ENCODE measurements around the gene PNPLA7. TPM values are rescaled to one million over a fixed set of nuclear protein-coding genes. Genes with fewer than 3 reads are reported as not detected.
"Not testable (repeated sequence)": the region's sequence is repeated elsewhere in the genome, so short reads cannot be mapped to it uniquely, and the experiment has no call there.

The PNPLA7 gene
- total RNA-seq, 1 donor from 2014 or later, result 13.7 TPM

- intact Hi-C loops (cut with DNase I), result no loop called here
- peak; percentile 64 for DNase-seq
These were observed 98.0 kb downstream of the PNPLA7 start for GRCh38 chr9:137452006-137452760.

GRCh38 chr9:137451264-137452005 lies 98.8 kb downstream of the PNPLA7 start:
- intact Hi-C loops (cut with DNase I); H3K27ac ChIP-seq; H3K9me3 ChIP-seq; H3K4me3 ChIP-seq; ATAC-seq; H3K36me3 ChIP-seq; H3K27me3 ChIP-seq: not testable (repeated sequence)
- DNase-seq, result peak; percentile 7
- H3K4me1 ChIP-seq, result peaks cover 11% of the 10 kb centered on the region

More at GRCh38 chr9:137452006-137452760, 98.0 kb downstream of the PNPLA7 start:
- H3K4me1 ChIP-seq, result peaks cover 11% of the 10 kb centered on the region
- H3K4me3 ChIP-seq, result no peak overlapping the region
- H3K36me3 ChIP-seq, result peaks cover 9% of the 10 kb centered on the region
- no peaks in the 10 kb centered on the region for H3K27me3 ChIP-seq
- H3K27ac ChIP-seq, result no peak overlapping the region
- H3K9me3 ChIP-seq, result no peaks in the 10 kb centered on the region
- no peak for TF ChIP-seq CTCF (IDR thresholded peaks at IDR 0.05)
- ATAC-seq, result no peak

GRCh38 chr9:137450539-137451222 lies 99.5 kb downstream of the PNPLA7 start:
- H3K4me3 ChIP-seq; H3K9me3 ChIP-seq; intact Hi-C loops (cut with DNase I); H3K27ac ChIP-seq; H3K36me3 ChIP-seq; ATAC-seq; H3K27me3 ChIP-seq: not testable (repeated sequence)
- H3K4me1 ChIP-seq, result peaks cover 11% of the 10 kb centered on the region
- DNase-seq, result peak; percentile 17

- no peak overlapping the region for H3K27ac ChIP-seq
- H3K4me3 ChIP-seq, result no peak overlapping the region
- no peaks in the 10 kb centered on the region for H3K27me3 ChIP-seq
- intact Hi-C loops (cut with DNase I), result no loop called here
- no peak for TF ChIP-seq CTCF (IDR thresholded peaks at IDR 0.05)
- no peak for ATAC-seq
- no peak for DNase-seq
- H3K4me1 ChIP-seq, result peaks cover 14% of the 10 kb centered on the region
- peaks cover 9% of the 10 kb centered on the region for H3K36me3 ChIP-seq
- no peaks in the 10 kb centered on the region for H3K9me3 ChIP-seq
These were observed 100.2 kb downstream of the PNPLA7 start for GRCh38 chr9:137449931-137450538.

GRCh38 chr9:137449081-137449844 lies 100.9 kb downstream of the PNPLA7 start:
- Histone ChIP-seq H3K36me3 (peaks cover 9% of the 10 kb centered on the region), H3K27me3 (no peaks in the 10 kb centered on the region), H3K4me3 (no peak overlapping the region), H3K9me3 (no peaks in the 10 kb centered on the region), H3K27ac (no peak overlapping the region), H3K4me1 (peaks cover 7% of the 10 kb centered on the region)
- ATAC-seq (no peak), DNase-seq (no peak)
- intact Hi-C loops (cut with DNase I), result no loop called here
- TF ChIP-seq CTCF (IDR thresholded peaks at IDR 0.05), result no peak

- H3K36me3 ChIP-seq, result peaks cover 9% of the 10 kb centered on the region
- intact Hi-C loops (cut with DNase I), result no loop called here
- no peak for ATAC-seq
These were observed 101.6 kb downstream of the PNPLA7 start for GRCh38 chr9:137448602-137448962.

More at GRCh38 chr9:137448602-137448962, 101.6 kb downstream of the PNPLA7 start:
- Histone ChIP-seq H3K27me3 (no peaks in the 10 kb centered on the region), H3K27ac (no peak overlapping the region), H3K4me3 (no peak overlapping the region), H3K9me3 (no peaks in the 10 kb centered on the region), H3K4me1 (peaks cover 7% of the 10 kb centered on the region)
- DNase-seq, result no peak
- no peak for TF ChIP-seq CTCF (IDR thresholded peaks at IDR 0.05)

Data from upper lobe of right lung (tissue), 1 donor.